Inferior parietal cortex (tissue), 1 donor: ENCODE measurements around the gene NPM3.

Source experiments
- DNase-seq: peaks from one replicate; pipeline ENCODE4 v3.0.0-alpha.2; 2016; ENCODE audit errors: extremely low spot score

NPM3 gene, protein sequence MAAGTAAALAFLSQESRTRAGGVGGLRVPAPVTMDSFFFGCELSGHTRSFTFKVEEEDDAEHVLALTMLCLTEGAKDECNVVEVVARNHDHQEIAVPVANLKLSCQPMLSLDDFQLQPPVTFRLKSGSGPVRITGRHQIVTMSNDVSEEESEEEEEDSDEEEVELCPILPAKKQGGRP

DNA sequence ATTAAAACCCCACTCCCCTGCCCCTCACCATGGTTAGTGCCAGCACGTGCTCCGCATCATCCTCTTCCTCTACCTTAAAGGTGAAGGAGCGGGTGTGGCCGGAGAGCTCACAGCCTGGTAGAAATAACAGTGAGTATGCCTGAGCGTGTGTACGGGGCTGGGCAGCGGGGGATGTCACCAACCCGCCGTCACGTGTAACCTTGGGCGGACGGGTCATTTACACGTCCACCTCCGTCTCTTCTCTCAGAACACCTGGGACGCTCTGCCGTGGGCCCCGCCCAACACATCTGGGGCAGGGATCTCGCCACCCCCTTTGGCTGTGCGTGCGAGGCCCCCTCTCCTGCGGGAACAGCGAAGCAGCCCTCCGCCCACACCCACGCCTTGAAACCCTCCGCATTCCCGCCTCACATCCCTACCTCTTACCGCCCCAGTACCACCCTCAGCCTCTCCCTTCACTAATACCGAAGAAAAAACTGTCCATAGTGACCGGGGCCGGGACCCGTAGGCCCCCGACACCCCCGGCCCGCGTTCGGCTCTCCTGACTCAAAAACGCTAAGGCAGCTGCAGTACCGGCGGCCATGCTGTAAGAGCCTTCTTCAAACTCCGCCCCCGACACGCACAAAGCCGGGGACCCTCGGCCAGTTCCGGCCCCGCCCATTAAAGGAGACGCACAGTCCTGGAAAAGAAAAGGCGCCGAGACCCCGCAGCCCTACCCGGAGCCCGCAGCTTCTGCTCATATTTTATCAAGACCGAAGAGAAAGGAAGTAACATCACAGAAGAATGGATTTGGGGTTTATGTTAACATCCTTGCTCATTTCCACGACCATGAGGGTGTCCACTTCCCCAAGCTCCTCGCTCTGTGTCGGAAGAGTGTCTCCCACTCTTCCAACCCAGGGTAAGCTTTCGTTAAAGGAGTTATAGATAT, at the start of gene NPM3:
NPM3 (minus strand) TSS at position 636 of the 925 bp plus-strand sequence; CDS start at position 580, 56 bp downstream.
- peak; percentile 73 for DNase-seq

DNA sequence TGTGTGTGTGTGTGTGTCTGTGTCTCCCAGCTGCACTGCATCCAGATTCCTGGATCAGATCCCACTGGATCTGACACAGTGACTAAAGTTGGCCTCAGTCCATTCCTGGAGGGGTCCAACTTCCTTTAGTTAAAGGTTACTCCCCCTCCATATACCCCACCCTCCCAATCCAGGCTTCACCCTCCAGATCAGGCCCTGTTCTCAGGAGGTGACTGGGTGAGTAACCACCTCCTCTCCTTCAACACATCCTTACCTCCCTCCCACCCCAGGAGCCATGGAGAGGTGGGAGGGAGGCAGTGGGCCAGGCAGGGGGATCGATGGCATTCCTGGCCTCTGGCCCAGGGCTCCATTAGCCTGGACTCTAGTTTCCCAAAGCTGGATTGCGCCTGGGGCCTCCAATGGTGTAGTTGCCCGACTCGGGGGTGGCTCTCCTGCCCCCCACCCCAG, 49.1 kb upstream of the NPM3 start:
- DNase-seq, result no peak

DNA sequence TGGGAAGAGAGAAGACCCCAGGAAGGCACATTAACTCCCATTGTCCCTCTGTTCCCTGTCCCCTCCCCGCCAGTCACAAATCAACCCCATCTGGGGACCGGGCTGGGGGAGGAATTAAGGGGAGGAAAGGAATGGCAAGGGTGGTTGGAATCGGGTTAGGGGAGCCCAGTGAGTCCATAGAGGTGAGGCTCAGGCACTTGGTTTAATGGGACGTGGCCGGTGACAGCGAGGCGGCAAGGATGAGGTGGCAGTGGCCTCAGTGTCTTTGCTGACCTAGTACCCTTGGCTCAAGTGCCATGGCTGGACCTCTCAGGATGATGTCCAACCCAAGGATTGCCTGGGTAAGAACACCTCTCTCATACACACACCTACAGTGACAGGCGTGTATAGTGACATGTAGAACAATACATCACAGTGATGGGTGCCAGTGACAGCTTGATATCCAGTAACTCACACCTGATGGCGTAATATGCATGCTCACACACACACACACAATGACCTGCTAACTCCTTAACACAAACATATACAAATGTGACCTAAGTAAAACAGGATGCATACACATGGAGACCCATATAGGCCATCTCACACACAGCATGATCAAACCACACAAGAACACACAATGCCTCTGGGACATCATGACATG, 48.0 kb upstream of the NPM3 start:
- DNase-seq, result no peak

DNA sequence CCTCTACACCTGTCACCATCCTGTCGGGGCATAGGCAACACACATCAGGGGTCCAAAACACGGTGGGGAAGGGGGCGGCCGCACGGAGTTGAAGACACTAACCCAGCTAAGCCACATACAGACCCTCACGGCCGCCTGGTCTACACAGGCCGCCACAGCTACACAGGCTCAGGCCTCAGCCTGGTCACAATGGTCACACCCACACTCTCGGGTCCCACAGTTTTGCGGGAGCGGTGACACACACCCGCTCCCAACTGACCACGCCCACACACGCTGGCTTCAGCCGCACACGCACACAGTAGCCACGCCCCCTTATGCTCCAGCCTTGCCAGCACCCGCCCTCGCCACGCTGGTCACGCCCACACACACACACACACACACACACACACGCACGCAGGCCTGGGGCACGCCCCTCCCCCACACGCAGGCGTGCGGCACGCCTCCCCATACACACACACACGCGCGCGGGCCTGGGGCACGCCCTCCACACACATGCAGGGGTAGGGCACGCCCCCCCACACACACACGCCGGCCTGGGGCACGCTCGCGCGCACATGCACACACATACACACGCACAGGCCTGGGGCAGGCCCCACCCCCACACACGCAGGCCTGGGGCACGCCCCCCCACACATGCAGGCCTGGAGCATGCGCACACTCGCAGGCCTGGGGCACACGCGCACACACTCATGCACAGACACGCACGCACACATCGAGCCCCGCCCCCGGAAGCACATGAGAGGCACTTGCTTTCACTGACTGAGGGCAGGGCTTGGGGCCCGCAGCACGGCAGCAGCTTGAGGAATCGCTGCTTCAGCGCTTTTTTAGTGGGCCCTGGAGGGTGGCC, 47.3 kb upstream of the NPM3 start:
- DNase-seq, result no peak

DNA sequence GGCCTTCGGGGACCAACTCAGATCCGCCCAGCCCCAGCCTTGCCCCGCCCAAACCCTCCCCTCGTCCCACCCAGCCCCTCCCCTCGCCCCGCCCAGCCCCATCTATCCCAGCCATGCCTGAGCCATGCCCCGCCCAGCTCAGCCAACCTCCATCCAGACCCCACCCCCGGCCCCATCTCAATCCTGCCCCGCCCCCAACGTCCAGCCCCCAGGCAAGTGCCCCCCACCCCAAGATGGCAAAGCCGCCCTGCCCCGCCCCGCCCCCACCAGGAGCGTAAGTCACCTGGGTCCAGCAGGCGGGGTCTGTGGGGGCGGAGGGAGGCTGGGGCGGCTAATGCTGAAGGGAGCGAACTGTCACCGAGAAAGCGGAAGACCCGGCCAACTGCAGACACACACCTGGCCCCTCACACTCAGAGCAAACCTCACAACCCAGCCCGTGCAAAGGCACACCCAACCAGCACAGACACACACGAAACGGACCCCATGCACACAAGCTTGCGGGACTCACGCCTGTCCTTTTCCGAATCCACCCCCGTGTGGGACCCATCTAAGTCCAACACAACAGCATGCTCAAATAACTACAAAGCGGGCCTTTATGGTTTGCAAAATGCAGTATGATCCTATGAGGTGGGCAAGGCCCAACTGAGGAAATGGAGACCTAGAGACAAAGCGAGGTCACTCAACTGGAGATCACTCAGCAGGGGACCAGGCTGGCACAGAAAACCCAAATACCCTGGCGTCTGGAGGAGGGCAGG, 46.5 kb upstream of the NPM3 start:
- DNase-seq, result no peak

DNA sequence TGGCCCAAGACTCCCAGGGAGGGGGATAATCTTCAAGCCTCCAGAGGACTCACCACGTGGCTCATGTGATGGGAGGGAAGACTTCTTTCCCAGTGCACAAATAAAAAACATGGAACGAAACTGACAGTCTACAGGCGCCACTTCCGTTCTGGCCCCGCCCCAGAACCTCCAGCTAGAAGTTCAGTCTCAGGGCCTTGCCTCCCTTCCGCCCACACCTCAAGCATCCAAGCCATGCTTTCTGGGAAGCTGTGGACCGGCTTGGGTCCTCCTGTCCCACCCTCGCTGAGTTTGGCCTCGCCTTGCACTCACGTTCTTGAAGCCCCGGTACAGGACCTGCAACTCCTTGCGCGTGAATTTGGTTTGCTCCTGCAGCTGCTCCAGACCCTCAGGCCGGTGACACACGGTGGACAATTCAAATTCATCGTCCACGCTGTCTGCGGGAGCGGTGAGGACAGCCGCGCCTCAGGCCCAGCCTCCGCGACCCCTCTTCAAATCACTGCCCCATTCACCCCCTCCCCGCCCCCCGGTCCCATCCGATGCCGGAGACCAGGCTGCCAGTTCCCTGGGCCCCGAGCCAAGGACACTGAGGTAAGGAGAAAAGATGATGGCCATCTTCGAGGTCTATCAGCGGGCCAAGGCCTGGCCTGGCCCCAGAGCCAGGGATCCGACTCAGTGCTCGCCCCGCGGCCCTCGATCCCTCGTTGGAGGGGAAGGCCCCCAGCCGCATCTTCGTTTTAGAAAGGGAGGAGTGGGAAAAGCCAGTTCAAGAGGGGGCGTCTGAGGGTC, 45.7 kb upstream of the NPM3 start:
- no peak for DNase-seq

DNA sequence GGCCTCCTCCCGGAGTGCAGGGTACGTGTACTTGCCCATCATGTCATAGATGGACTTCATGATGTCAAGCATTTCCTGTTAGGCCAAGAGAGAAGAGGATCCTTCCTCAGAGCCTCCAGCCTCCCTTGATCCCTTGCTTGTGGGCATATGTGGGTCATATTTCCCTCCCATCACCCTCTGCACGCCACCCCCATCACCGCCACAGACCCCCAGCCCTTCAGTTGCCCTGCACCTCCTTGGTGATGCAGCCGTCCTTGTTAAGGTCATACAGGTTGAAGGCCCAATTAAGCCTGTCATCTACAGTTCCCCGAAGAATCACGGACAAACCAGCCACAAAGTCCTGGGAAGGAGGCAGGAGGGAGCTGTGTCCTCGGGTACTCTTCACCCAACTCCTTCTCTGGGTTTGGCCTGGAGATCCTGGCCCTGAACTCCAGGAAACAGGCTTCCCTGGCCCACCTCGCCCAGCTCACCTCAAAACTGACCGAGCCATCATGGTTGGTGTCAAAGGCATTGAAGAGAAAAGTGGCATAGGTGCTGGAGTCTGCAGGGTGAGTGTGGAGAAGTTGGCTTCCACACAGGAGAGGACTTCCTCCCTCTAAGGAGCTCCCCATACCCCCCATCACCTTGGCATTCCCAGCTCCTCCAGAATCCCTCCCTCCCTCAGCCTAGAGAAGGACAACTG, 44.8 kb upstream of the NPM3 start:
- no peak for DNase-seq

DNA sequence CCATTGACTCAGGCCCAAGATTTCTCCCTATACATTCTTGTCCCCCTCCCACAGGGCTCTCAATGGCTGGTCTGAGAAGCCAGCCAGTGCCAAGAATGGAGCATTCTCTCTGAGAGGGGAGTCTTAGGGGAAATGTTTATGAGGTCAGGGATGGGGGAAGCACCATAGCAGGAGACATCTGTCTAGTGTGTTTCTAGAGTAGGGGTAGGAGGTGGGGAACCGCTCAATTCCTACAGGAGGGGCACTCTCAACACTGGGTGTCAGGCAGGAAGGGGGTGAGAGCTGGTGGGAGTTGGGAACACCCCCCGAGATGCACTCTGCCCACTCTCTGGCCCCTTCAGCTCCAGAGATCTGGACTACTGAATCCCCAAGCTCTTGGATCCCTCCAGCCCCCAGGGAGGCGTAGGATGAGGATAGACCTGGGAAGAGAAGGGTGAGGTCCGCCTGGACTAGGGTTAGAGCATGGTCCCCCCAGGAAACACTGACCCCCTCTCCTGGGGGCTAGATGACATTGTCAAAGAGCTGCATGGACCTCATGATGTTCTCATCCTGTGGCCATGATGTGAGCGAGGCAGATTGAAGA, 43.7 kb upstream of the NPM3 start:
- no peak for DNase-seq

DNA sequence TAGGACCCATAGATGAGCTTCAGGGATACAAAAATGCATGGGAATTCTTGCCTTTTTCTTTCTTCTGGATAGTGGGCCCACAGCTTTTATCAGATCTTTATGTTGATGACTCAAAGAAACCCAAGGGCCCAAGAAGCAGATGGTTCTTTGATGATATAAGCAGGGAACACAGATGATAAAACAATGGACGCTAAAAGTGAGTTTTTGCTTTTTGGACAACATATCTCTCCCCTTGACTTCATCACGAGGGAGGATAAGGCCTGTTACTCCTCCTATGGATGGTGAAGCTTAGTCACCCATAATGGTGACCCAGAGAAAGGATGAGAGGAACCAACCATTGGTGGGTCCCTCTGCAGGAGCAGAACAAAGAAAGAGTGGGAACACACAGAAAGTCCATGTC, 41.5 kb upstream of the NPM3 start:
- no peak for DNase-seq

DNA sequence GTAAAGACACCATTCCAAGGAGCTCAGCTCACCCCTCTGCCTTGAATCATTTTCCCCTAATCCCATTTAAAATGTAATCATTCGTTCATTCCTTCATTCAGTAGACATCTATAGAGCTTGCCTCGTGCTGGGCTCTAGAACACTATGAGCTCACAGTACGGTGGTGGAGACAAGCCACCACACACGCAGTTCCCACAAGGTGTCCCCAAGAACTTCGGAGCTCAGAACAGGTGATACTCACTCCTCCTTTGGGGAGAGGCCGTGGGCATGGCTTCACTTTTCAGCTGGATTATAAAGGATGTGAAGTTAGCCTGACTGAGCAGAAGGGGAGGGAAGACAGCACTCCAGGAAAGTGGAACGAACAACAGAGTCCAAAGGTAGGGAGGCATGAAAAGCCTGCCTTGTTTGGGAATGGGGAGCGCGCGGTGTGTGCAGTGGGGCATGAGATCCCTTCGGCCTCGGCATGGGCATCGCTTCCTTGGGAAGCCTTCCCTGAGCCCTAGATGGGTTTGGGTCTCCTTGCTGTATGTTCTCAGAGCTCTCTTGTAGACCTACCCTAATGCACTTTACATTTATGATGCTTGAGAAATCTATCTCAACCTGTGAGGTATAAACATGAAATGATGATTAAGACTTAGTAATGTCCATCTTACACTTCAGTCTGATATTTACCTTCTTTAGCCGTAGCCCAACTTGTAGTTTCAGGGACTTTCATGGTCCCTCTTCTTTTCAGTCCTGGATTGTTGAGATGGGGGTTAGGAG, 35.8 kb upstream of the NPM3 start:
- no peak for DNase-seq

DNA sequence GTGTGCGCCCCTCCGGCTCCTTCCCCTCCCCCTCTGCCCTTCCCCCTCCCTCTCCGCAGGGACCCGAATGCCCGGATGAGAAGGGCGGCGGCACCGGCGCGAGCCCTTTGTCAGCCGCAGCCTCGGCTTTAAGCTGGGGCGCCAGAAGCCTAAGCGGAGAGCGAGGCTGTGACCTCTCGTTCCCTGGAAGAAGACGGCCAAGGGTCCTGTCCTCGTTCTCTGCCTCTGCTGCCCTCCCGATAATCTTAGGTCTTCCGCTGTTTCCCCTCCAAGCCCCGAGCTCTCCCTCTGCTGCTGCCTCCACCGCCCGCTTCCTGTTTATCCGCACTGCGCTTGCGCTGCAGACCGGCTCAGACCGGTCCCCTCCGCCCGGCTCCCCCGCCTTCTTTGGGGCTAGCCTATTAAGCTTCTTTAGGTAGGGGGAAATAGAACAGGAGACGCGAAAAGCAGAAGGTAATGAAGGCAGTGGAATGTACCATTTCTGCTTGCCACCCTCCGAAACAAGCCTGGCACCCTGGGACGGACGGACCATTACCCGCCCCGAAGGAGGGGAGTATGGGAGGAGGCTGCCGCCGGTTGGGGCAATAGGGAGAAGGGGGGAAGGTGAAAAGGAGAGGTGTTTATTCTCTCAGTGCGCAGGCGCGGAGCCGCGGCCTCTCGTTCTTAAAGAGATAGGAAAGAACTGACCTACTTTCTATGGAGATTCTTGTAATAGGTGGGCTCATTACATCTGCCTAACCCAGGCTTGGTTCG, 35.0 kb upstream of the NPM3 start, which contains the start of gene OGA:
OGA (minus strand) TSS at position 326 of the 753 bp plus-strand sequence. CDS start 422 bp downstream, outside the sequence.
- DNase-seq, result peak; percentile 97

DNA sequence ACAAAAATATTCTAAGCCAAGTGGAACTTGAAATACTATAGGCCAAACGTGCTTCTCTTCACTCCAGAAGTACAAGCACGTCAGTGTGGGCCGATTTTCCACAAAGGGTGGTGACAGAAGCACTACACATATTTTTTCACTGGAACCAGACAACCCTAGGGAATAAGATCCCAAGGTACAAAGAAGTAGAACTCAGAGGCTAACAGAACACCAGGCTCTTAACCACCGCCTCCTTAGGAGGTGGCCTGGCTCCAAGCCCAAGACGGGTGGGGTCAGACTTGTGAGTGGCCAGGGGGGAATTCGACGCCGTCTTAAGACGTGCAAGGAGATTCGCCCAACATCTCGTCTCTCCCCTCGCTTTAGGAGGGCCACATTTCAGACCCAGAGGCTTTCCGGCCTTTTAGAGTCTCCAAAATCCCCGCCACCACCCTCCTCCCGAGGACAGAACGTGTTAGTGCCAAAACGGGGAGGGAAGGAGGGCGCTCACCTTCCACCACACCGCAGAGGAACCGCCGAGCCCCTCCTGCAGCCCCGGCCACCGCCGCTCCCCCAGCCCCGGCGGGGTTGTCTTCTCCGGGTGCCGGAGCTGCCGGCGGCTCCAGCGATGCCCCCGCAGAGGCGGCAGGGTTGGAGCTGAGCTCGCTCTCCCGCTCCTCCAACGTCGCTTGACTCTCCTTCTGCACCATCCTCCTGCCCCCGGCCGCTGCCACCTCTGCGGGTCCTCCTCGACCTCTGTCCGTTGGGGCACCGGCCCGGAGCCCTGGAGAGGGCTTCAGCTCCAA, 34.3 kb upstream of the NPM3 start:
- DNase-seq, result peak; percentile 66

DNA sequence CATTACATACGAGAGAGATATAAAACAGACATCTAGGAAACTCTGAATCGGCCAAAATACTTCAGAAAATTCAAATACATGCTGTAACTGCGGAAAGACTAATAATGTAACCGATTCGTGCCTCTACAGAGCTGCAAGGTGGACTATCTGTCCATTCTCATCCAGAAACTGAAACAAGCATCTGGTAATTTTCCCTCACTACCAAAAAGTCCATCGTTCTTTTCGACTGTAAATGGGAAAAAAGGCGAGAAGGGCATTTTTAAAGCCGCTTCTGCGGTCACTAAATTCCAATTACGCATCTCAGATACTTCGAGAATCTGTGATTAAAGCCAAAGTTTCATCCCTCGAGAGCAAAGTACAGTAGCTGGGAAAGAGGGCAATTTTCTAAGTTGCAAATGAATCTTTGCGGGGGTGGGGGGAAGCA, 33.7 kb upstream of the NPM3 start:
- no peak for DNase-seq

DNA sequence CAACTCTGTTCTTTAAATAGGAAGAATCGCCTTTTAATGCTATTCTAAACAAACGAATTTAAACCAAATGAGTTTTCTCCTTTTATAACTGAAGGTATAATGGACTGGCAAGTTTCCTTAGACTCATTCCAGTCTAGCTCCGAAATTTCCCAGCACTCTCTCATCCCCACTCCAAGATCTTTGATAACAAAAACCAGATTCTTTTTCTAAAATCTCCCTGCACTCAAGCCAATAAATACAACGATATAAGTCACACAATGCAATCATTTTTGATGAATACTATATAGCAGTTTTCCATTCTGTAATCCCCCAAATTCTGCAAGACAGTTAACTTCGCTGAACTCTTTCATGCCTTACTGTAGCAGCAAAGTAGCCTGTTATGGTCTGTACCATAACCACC, 33.1 kb upstream of the NPM3 start:
- no peak for DNase-seq

DNA sequence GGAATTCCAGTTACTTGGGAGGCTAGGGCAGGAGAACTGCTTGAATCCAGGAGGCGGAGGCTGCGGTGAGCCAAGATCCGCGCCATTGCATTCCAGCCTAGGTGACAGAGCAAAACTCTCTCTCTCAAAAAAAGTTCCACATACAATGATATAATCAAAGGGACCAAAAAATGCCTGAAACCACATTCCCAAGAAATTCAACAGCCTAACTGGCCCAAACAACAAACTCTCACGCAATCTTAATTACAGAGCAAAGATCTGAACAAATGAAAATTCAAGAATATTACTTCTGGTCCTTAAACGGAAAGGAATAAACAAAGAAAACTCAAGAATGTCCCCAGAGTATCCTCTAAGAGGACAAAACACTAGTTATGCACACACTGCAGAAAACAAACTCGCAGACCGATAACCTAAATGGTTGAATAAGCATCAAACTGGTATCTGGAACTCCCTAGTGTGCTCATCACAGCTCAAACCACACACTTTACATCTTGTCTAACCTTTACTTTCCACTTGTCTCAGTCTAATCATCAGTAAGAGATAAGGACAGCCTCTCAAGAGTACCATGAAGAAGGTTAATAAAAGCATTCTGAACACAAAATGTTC, 31.3 kb upstream of the NPM3 start:
- DNase-seq, result no peak

DNA sequence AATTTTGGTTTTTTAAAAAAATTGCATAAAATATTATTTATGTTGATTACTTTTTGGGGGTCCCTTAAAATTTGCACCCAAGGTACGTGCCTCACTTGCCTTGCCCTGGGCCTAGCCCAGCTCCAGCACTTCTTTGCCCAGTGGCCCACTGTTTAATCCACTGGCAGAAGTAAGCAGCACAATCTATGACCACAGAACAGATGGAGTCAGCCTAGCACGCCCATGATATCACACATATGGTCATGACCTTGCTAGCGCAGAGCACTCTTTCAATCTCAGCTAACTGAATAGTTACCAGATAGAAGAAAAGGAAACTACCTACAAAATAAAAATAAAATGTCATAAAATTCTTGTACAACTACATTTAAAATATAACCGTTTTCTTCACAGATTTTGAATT, 29.4 kb upstream of the NPM3 start:
- no peak for DNase-seq
